HG02970 (cell line): ENCODE results near the gene GTF2A1L.
"Not testable (repeated sequence)": the region's sequence is repeated elsewhere in the genome, so short reads cannot be mapped to it uniquely, and the experiment has no call there.

Experiments
- ATAC-seq: cut with Tn5 transposase; IDR thresholded peaks from one replicate; pipeline ENCODE4 v1.9.1; 2021; ENCODE audit warnings: mild to moderate bottlenecking, moderate library complexity, moderate number of reproducible peaks; ENCODE audit not compliant: unreplicated experiment, low FRiP score

GTF2A1L gene

GRCh38 chr2:48617618-48618017 is at the start of gene GTF2A1L:
Gene GTF2A1L (plus strand): TSS chr2:48617856. CDS start chr2:48617875, 19 bp downstream.
- no peak for ATAC-seq

GRCh38 chr2:48568547-48568946 is 49.1 kb upstream of the GTF2A1L start:
- no peak for ATAC-seq

GRCh38 chr2:48569433-48569832 is 48.2 kb upstream of the GTF2A1L start:
- ATAC-seq = no peak

GRCh38 chr2:48572816-48573215 is 44.8 kb upstream of the GTF2A1L start:
- no peak for ATAC-seq

- ATAC-seq = no peak
Measured at GRCh38 chr2:48574353-48575287, 43.0 kb upstream of the GTF2A1L start.

GRCh38 chr2:48578313-48578712 is 39.3 kb upstream of the GTF2A1L start:
- no peak for ATAC-seq

- no peak for ATAC-seq
Measured at GRCh38 chr2:48583961-48584360, 33.7 kb upstream of the GTF2A1L start.

GRCh38 chr2:48584551-48584950 is 33.1 kb upstream of the GTF2A1L start:
- ATAC-seq = no peak

- no peak for ATAC-seq
Measured at GRCh38 chr2:48586433-48586832, 31.2 kb upstream of the GTF2A1L start.

- ATAC-seq = no peak
Measured at GRCh38 chr2:48587560-48587959, 30.1 kb upstream of the GTF2A1L start.

GRCh38 chr2:48587961-48588360 is 29.7 kb upstream of the GTF2A1L start:
- no peak for ATAC-seq

GRCh38 chr2:48588745-48589144 is 28.9 kb upstream of the GTF2A1L start:
- ATAC-seq = no peak

GRCh38 chr2:48589170-48589767 is 28.4 kb upstream of the GTF2A1L start:
- ATAC-seq = no peak

GRCh38 chr2:48590017-48590416 is 27.6 kb upstream of the GTF2A1L start:
- no peak for ATAC-seq

GRCh38 chr2:48592067-48592466 is 25.6 kb upstream of the GTF2A1L start:
- ATAC-seq = no peak

GRCh38 chr2:48596751-48597150 is 20.9 kb upstream of the GTF2A1L start:
- ATAC-seq = not testable (repeated sequence)

- ATAC-seq = no peak
Measured at GRCh38 chr2:48597492-48597891, 20.2 kb upstream of the GTF2A1L start.

- no peak for ATAC-seq
Measured at GRCh38 chr2:48600204-48600813, 17.3 kb upstream of the GTF2A1L start.

- no peak for ATAC-seq
Measured at GRCh38 chr2:48600917-48601316, 16.7 kb upstream of the GTF2A1L start.

GRCh38 chr2:48601349-48601748 is 16.3 kb upstream of the GTF2A1L start:
- ATAC-seq = no peak

GRCh38 chr2:48605482-48606175 is 12.0 kb upstream of the GTF2A1L start:
- no peak for ATAC-seq
